ENCODE results near the gene RYR1.

DNA sequence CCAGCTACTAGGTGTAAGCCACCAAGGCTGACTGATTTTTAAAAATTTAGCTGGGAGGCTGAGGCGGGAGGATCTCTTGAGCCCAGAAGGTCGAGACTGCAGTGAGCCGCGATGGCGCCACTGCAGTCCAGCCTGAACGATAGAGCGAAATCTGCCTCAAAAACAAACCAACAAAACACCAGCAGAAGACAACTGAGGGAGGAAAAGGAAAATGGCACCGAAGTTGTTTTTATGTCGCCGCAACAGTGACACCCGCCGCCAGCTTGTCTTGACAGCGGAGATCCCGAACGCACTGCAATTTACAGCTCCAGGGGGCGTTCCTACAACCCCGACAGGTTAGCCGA is 30.9 kb upstream of the RYR1 start:
- TF ChIP-seq, protein P1, sequence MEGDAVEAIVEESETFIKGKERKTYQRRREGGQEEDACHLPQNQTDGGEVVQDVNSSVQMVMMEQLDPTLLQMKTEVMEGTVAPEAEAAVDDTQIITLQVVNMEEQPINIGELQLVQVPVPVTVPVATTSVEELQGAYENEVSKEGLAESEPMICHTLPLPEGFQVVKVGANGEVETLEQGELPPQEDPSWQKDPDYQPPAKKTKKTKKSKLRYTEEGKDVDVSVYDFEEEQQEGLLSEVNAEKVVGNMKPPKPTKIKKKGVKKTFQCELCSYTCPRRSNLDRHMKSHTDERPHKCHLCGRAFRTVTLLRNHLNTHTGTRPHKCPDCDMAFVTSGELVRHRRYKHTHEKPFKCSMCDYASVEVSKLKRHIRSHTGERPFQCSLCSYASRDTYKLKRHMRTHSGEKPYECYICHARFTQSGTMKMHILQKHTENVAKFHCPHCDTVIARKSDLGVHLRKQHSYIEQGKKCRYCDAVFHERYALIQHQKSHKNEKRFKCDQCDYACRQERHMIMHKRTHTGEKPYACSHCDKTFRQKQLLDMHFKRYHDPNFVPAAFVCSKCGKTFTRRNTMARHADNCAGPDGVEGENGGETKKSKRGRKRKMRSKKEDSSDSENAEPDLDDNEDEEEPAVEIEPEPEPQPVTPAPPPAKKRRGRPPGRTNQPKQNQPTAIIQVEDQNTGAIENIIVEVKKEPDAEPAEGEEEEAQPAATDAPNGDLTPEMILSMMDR (IDR thresholded peaks at IDR 0.05), result no peak
- no peak for TF ChIP-seq POLR2A (IDR thresholded peaks at IDR 0.05)

All from thyroid gland (tissue), 4 donors.